Measurements from ENCODE around the gene PCP4.

DNA sequence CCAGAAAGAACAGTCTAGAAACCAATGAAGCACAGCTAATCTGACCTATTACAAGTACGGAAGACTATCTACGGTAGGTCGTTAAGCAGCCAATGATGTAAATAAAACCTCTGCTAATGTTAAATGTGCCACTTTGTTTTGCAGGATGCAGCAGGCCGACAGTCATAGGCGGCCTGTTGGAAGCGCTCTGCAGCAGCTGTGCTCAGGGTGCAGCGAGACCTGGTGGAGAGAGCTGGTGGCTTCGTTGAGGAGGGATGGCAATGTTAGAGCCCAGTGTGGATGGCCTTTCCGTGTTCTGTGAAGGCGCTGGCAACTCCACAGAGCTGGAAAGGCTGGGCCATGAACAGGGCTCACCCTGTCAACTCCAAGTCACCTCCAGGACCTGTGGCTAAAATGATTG lies 87.3 kb downstream of the PCP4 start:
- TF ChIP-seq, protein P1, sequence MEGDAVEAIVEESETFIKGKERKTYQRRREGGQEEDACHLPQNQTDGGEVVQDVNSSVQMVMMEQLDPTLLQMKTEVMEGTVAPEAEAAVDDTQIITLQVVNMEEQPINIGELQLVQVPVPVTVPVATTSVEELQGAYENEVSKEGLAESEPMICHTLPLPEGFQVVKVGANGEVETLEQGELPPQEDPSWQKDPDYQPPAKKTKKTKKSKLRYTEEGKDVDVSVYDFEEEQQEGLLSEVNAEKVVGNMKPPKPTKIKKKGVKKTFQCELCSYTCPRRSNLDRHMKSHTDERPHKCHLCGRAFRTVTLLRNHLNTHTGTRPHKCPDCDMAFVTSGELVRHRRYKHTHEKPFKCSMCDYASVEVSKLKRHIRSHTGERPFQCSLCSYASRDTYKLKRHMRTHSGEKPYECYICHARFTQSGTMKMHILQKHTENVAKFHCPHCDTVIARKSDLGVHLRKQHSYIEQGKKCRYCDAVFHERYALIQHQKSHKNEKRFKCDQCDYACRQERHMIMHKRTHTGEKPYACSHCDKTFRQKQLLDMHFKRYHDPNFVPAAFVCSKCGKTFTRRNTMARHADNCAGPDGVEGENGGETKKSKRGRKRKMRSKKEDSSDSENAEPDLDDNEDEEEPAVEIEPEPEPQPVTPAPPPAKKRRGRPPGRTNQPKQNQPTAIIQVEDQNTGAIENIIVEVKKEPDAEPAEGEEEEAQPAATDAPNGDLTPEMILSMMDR (optimal IDR thresholded peaks at IDR 0.05 in 1 of 3, IDR thresholded peaks at IDR 0.05 in 1 of 3, conservative IDR thresholded peaks at IDR 0.05 in 1 of 3; ENCODE audit: extremely low read depth in 1 of 3, insufficient read depth in 2 of 3, low read length in 3 of 3): no peak
- no peak for TF ChIP-seq EZH2 (IDR thresholded peaks at IDR 0.05; ENCODE audit: low read length)

All from keratinocyte (primary cell).